IPS-18a (cell line): Measurements from ENCODE around the gene PALLD.

Experiments
- H3K27ac ChIP-seq: one replicate; pipeline ENCODE4 v1.5.1; 2013; ENCODE audit warnings: low read length
- H3K27me3 ChIP-seq: one replicate; pipeline ENCODE4 v1.6.1; 2013; ENCODE audit warnings: mild to moderate bottlenecking, low read length; ENCODE audit not compliant: control insufficient read depth, insufficient read depth
- H3K36me3 ChIP-seq: one replicate; pipeline ENCODE4 v1.6.1; 2013; ENCODE audit warnings: low read depth, low read length; ENCODE audit not compliant: control insufficient read depth
- H3K4me1 ChIP-seq: one replicate; pipeline ENCODE4 v1.6.1; 2013; ENCODE audit warnings: low read depth, low read length; ENCODE audit not compliant: control insufficient read depth
- H3K4me3 ChIP-seq: one replicate; pipeline ENCODE4 v1.5.1; 2013; ENCODE audit warnings: low read length
- H3K9ac ChIP-seq: one replicate; pipeline ENCODE4 v1.6.1; 2013; ENCODE audit warnings: mild to moderate bottlenecking, low read length, moderate library complexity
- H3K9me3 ChIP-seq: one replicate; pipeline ENCODE4 v1.6.1; 2013; ENCODE audit warnings: low read depth, low read length; ENCODE audit not compliant: control insufficient read depth

Gene PALLD

DNA sequence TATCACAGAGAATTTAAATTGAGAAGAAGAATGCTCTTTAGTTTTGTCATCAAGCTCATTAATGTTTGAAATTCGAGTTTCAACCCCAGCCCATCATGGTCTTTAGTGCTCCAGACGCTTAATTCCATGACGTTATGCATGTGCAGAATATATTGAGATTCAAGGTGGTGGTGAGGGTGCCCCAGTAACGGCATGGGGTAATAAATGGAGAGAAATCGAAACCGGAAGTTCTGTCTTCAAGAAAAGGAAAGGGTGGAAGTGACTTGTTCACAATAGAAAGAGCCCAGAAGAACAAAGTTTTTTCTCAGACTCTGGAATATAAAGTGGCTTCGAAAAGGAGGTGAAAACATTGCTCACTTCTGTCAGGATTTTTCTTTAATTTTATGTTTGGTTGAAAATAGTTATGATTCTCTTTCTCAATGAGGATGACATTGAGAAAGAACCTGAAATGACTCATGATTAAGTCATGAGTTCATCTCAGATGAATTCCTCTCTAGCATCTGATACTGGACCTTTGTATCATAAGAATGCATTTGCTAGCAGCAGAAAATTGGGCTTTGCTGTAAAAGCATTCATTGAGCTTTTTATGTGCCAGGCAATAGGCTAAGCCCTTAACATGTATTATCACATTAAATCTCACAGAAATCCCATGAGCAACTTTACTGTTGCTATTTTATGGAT lies 15.8 kb upstream of the PALLD start:
- Histone ChIP-seq H3K27me3 (peaks cover 16% of the 10 kb centered on the region), H3K9ac (peak overlapping the region; percentile 64), H3K4me1 (no peaks in the 10 kb centered on the region), H3K36me3 (no peaks in the 10 kb centered on the region), H3K27ac (no peak overlapping the region), H3K9me3 (no peaks in the 10 kb centered on the region), H3K4me3 (peak overlapping the region; percentile 72)

DNA sequence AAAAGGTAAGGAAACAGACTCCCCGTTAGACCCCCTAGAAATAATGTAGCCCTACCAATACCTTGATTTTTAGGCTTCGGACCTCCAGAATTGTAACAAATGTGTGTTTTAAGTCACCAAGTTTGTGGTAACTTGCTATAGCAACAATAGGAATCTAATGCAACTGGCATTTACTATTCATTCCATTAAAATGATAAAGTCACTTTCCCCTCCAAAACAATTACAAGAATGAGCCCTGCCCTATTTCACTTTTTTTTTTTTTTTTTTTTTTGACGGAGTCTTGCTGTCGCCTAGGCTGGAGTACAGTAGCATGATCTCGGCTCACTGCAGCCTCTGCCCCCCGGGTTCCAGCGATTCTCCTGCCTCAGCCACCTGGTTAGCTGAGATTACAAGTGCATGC lies 13.0 kb upstream of the PALLD start:
- Histone ChIP-seq H3K36me3 (no peaks in the 10 kb centered on the region), H3K4me3 (no peak overlapping the region), H3K4me1 (no peaks in the 10 kb centered on the region), H3K9me3 (no peaks in the 10 kb centered on the region), H3K9ac (no peak overlapping the region), H3K27ac (no peak overlapping the region), H3K27me3 (peaks cover 16% of the 10 kb centered on the region)

DNA sequence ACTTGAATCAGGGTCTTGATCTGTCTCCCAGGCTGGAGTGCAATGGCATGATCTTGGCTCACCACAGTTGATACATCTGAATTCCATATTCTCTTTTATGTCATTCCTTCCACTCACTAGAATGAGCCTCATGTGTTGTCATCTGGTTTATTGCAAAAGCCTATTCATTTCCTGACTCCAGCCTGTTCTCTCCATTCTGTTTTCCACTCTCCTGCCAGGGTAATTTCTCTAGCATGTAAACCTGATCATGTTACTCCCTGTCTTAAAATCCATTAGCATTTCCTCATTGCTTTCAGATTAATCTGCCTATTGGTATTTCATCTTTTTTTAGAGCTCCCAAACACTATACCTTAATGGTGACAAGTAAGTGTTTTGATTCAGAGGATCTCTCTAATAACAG lies 12.2 kb upstream of the PALLD start:
- Histone ChIP-seq H3K27me3 (peaks cover 12% of the 10 kb centered on the region), H3K36me3 (no peaks in the 10 kb centered on the region), H3K27ac (no peak overlapping the region), H3K9me3 (no peaks in the 10 kb centered on the region), H3K4me3 (no peak overlapping the region), H3K4me1 (no peaks in the 10 kb centered on the region), H3K9ac (no peak overlapping the region)

DNA sequence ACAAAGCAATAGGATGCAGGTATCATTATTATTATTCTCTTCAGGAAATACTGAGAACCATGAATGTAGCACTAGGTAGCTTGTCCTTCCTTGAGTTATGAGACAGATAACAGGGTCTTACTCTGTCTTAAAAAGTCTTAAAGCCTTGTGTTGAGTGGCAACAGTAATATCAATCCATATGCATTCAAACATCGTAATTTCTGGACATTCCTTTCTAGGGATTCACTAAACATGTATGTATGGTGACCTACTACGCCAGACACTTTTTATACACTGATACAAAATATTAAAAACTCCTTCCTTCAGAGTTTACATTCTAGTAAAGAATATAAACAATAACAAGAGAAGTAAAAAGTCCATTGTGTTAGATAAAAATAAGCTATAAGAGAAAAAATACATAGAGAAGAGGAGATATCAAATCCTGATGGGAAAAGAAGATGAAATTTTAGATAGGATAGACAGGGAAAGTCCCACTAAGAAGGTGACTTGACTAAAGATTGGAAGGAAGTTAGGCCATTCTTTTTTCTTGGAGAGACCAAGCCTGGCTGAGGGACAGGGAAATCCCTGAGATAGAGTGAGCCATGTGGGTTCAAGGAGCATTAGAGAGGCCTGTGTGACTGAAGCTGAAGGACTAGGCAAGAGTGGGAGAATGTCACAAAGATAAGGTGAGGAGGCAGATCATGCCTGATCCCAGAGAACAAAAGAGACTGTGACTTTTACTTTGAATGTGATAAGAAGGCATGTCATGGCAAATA lies 11.5 kb upstream of the PALLD start:
- Histone ChIP-seq H3K4me3 (no peak overlapping the region), H3K36me3 (no peaks in the 10 kb centered on the region), H3K27me3 (peaks cover 12% of the 10 kb centered on the region), H3K4me1 (no peaks in the 10 kb centered on the region), H3K9me3 (no peaks in the 10 kb centered on the region), H3K9ac (no peak overlapping the region), H3K27ac (no peak overlapping the region)

DNA sequence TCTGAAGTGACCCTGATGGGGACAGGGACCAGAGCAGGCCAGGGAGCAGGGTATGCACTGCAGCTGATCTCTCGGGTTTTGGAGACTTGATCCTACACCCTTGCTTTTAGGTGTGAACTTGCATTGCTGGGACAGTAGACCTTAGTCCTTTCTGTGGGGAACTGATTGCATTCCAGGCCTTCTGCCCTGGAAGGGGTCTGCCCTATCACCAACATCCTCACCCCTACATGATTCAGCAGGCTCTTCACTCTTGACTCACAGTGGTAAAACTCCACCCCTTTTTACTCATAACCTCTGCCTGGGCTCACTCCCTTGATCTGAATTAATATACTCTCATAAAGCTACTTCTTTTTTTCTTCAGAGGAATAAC lies 10.0 kb upstream of the PALLD start:
- Histone ChIP-seq H3K9me3 (no peaks in the 10 kb centered on the region), H3K9ac (no peak overlapping the region), H3K27me3 (no peaks in the 10 kb centered on the region), H3K4me3 (no peak overlapping the region), H3K4me1 (no peaks in the 10 kb centered on the region), H3K27ac (no peak overlapping the region), H3K36me3 (no peaks in the 10 kb centered on the region)

DNA sequence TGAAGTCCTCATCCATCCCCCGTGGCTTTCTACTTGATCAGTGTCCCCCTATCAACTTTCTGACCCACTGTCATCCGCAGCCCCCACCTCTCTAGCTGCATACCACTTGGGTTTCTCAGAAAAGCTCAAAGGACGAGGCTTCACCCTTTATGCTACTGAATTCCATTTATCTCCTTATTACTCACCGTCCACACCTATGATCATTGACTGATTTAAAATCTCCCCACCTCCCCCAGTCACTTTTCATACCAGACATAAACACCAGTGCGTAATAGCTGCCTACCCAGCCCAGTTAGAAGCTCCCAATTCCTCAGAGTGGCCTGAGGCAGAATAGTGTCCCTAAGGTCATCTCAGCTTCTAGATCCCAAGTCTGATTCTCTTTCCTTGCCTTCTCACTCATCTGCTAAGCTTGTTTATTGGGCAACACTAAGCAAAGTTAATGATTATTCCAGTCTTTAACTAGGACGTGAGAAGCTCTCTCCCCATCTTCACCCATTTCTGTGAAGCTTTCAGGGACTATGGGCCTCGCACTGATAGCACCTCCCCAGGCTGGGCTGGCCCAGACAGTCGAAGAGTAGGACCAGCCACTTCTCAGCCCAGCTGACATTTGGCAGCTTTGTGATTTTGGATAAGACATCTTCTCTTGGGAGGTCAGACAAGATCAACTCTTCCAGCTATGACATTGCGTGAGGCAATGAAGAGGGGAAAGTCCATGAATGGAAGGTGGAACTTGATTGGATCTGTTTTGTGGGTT lies 9.4 kb upstream of the PALLD start:
- Histone ChIP-seq H3K4me3 (no peak overlapping the region), H3K9ac (no peak overlapping the region), H3K36me3 (no peaks in the 10 kb centered on the region), H3K9me3 (no peaks in the 10 kb centered on the region), H3K27me3 (no peaks in the 10 kb centered on the region), H3K4me1 (no peaks in the 10 kb centered on the region), H3K27ac (no peak overlapping the region)

DNA sequence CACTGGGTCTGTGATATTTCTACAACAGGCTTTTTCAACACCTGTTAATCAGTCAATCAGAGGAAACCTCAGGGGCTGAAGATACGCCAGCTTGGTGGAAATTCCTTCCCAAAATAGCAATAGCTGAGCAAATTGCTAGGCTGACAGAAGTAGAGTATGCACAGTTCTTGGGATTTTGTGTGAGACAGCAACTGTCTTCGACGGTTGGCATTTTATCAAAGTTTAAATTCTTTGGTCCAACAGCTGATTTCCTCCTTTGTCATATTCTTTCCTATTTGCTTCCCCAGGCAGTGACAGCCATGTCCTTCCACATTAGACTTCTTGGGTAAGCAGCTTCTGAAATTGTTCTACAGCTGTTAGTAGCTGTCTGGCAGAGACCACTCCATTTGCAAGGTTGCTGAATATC lies 8.0 kb upstream of the PALLD start:
- H3K27me3 ChIP-seq: no peaks in the 10 kb centered on the region

DNA sequence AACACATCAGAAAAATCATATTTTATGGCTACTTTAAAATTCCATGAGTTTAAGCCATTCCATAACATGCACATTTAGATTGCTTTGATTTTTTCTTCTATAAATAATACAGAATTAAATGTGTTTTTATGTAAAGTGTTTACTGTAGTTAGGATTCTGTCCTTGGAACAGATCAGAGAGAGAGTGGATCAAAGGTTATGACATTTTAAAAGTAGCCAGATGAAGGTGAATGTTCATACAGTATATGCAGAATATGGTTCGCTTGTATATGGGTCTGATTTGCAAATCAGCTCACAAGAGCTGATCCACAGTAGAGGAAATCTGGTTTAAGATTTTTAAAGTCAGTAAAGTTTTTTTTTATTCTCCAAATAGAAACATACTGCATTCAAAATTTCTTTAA lies 7.2 kb upstream of the PALLD start:
- Histone ChIP-seq H3K27me3 (no peaks in the 10 kb centered on the region), H3K9me3 (no peaks in the 10 kb centered on the region), H3K36me3 (no peaks in the 10 kb centered on the region), H3K27ac (no peak overlapping the region), H3K9ac (no peak overlapping the region), H3K4me3 (no peak overlapping the region), H3K4me1 (no peaks in the 10 kb centered on the region)

More for the DNA sequence above, 8.0 kb upstream of the PALLD start:
- no peak overlapping the region for H3K4me3 ChIP-seq
- no peaks in the 10 kb centered on the region for H3K4me1 ChIP-seq
- no peak overlapping the region for H3K27ac ChIP-seq
- no peaks in the 10 kb centered on the region for H3K9me3 ChIP-seq
- H3K36me3 ChIP-seq: no peaks in the 10 kb centered on the region
- no peak overlapping the region for H3K9ac ChIP-seq

DNA sequence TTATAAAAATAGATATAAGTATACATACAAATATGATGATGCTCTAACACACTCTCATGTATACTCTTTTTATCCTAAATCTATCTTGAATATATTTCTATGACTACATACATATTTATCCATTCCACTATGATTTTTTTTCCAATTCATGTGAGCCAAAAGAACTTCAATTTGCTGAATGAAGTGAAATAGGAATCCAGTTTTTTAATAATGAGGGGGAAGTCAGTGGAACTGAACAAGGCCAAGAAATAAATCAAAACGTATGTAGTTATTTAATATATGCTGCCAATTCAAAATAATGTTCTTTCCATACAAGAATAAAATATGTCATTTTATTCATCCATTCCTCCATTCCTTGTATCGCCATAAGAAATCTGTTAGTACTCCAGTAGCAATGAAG lies 6.1 kb upstream of the PALLD start:
- no peaks in the 10 kb centered on the region for H3K36me3 ChIP-seq
- no peaks in the 10 kb centered on the region for H3K9me3 ChIP-seq
- H3K27me3 ChIP-seq: no peaks in the 10 kb centered on the region
- H3K4me1 ChIP-seq: no peaks in the 10 kb centered on the region
- no peak overlapping the region for H3K9ac ChIP-seq
- no peak overlapping the region for H3K4me3 ChIP-seq
- no peak overlapping the region for H3K27ac ChIP-seq

DNA sequence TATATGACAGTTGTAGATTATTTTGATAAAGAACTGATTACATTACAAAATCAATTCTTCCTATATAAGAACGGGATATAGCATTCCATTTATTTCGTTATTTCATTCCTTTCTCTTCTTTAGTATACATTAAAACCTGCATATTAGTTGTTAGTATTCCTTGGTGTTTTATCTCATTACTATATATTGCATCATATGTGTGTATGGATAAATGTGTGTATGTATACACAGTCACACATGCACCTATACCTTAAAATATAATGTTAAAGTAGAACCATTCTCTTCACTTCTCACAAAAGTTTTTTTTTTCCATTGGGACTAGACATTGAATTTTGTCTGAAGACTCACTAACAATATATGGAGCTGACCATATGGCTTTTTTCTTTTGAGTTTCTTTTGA lies 5.3 kb upstream of the PALLD start:
- H3K9me3 ChIP-seq: no peaks in the 10 kb centered on the region
- no peak overlapping the region for H3K27ac ChIP-seq
- no peak overlapping the region for H3K4me3 ChIP-seq
- H3K36me3 ChIP-seq: no peaks in the 10 kb centered on the region
- H3K9ac ChIP-seq: no peak overlapping the region
- H3K4me1 ChIP-seq: no peaks in the 10 kb centered on the region
- H3K27me3 ChIP-seq: no peaks in the 10 kb centered on the region

DNA sequence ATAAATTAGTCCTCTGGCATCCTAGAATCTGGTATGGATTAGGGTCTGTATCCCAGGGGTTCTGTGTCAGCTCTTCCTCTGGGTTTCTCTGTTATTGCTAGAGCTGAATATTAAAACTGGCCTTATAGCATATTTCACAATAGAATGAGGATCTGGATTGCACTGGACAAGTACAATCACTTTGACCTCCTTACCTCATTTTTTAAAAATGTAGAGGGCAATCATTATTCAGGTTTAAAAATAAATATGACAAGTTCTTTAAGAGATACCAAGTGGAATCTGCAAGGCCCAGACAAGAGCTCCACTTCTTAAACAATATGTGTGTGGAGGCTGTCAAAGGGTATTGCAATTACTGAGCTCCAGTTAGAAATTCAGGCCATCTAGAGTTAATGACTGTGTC lies 1.4 kb downstream of the PALLD start:
- H3K27ac ChIP-seq: no peak overlapping the region
- H3K9ac ChIP-seq: no peak overlapping the region
- H3K27me3 ChIP-seq: no peaks in the 10 kb centered on the region
- no peaks in the 10 kb centered on the region for H3K36me3 ChIP-seq
- H3K9me3 ChIP-seq: no peaks in the 10 kb centered on the region
- H3K4me3 ChIP-seq: no peak overlapping the region
- H3K4me1 ChIP-seq: peaks cover 16% of the 10 kb centered on the region
